Lung (tissue), 12 donors: ENCODE results near the gene TTLL9. TPM values are rescaled to one million over a fixed set of nuclear protein-coding genes. Genes with fewer than 3 reads are reported as not detected.

Experiments used
- ATAC-seq: fragments of 200-7000 bp; cut with Tn5 transposase; one replicate; pipeline ENCODE4 v1.9.1; 2020; ENCODE audit warnings: moderate number of reproducible peaks; ENCODE audit not compliant: insufficient read depth, low FRiP score
- DNase-seq, 3 donors: peaks; one replicate each; pipeline ENCODE4 v3.0.0-alpha.2; 2013 to 2017
- H3K27ac ChIP-seq, 2 donors: one replicate each; pipeline ENCODE4 v1.5.1; 2013; ENCODE audit warnings: mild to moderate bottlenecking in 2 of 2, moderate library complexity in 2 of 2, control low read depth in 1 of 2, inconsistent platforms in 1 of 2, low read depth in 1 of 2, low read length in 1 of 2
- H3K27me3 ChIP-seq, 3 donors: one replicate each; pipeline ENCODE4 v1.5.1; 2013; ENCODE audit warnings: low read length in 2 of 3; ENCODE audit not compliant: control insufficient read depth in 3 of 3, insufficient read depth in 3 of 3
- H3K36me3 ChIP-seq, 4 donors: one replicate each; pipeline ENCODE4 v1.5.1; 2013; ENCODE audit warnings: low read length in 4 of 4, mild to moderate bottlenecking in 1 of 4, moderate library complexity in 1 of 4; ENCODE audit not compliant: control insufficient read depth in 4 of 4, insufficient read depth in 4 of 4
- H3K4me1 ChIP-seq, 5 donors: one replicate each; pipeline ENCODE4 v1.5.1; 2013; ENCODE audit warnings: low read length in 5 of 5, mild to moderate bottlenecking in 2 of 5, moderate library complexity in 1 of 5; ENCODE audit not compliant: control insufficient read depth in 5 of 5, insufficient read depth in 5 of 5
- H3K4me3 ChIP-seq: one replicate; pipeline ENCODE4 v1.5.1; 2013; ENCODE audit warnings: mild to moderate bottlenecking, control low read depth, moderate library complexity
- H3K9ac ChIP-seq, 2 donors: one replicate each; pipeline ENCODE4 v1.5.1; 2013; ENCODE audit warnings: low read length in 2 of 2, control low read depth in 1 of 2; ENCODE audit not compliant: insufficient read depth in 1 of 2
- H3K9me3 ChIP-seq, 4 donors: one replicate each; pipeline ENCODE4 v1.5.1; 2013; ENCODE audit warnings: low read length in 3 of 4, mild to moderate bottlenecking in 1 of 4, moderate library complexity in 1 of 4; ENCODE audit not compliant: control insufficient read depth in 4 of 4, insufficient read depth in 3 of 4
- CTCF ChIP-seq: IDR thresholded peaks from 2 replicates; pipeline ENCODE4 v1.5.1; 2012; ENCODE audit warnings: mild to moderate bottlenecking; ENCODE audit errors: control extremely low read depth, extremely low read depth
- WGBS, 2 donors: extraction: QIAGEN DNeasy Blood & Tissue Kit; methylation state at CpG; one replicate each; pipeline ENCODE4 v1.1.7; 2013; 5-methylcytosine and 5-hydroxymethylcytosine counted together
- polyA plus RNA-seq, 2 donors: library from polyadenylated mRNA; stranded (reverse); fragments of 200-250 nt; gene quantifications; one replicate each; pipeline ENCODE4 v1.2.1, GENCODE V29; 2013
- total RNA-seq, 2 donors: library from RNA; depleted of rRNA in 1 of 2; stranded (reverse); fragments of >200 nt in 1 of 2; gene quantifications; one replicate each; pipeline ENCODE4 v1.2.1, GENCODE V29; 2014 to 2021
- donor health status: control.
- donor health status: control.
- donor health status: Bipolar disorder and iron deficiency.
- donor health status: healthy.
- donor health status: DM: yes; HTN: yes; CAD: no.

TTLL9 gene
- total and polyA plus RNA-seq, 4 donors, result 1.9 to 8.9 (median 4.8) TPM

- ATAC-seq, result no peak
These were observed 23.7 kb upstream of the TTLL9 start for GRCh38 chr20:31846793-31847138.

GRCh38 chr20:31848088-31848999 lies 22.1 kb upstream of the TTLL9 start:
- Histone ChIP-seq H3K27ac (no peak overlapping the region), H3K36me3 (no peaks in the 10 kb centered on the region), H3K4me1 (peaks cover 0 to 23% (median 3%) of the 10 kb centered on the region in 5 donors), H3K27me3 (peaks cover 0 to 21% (median 6%) of the 10 kb centered on the region in 3 donors), H3K9ac (no peak overlapping the region), H3K9me3 (no peaks in the 10 kb centered on the region), H3K4me3 (no peak overlapping the region)
- DNase-seq, result no peak
- no peak for ATAC-seq
- TF ChIP-seq CTCF, result no peak
- WGBS, 2 donors, result 82 to 84% methylated on average over 32 of the region's 32 CpGs

More at GRCh38 chr20:31846793-31847138, 23.7 kb upstream of the TTLL9 start:
- Histone ChIP-seq H3K9ac (no peak overlapping the region), H3K27ac (no peak overlapping the region), H3K4me1 (peaks cover 0 to 39% (median 17%) of the 10 kb centered on the region in 5 donors), H3K9me3 (no peaks in the 10 kb centered on the region), H3K27me3 (peaks cover 0 to 21% (median 6%) of the 10 kb centered on the region in 3 donors), H3K4me3 (no peak overlapping the region), H3K36me3 (no peaks in the 10 kb centered on the region)
- no peak for TF ChIP-seq CTCF
- DNase-seq, result no peak
- 68 to 69% methylated on average over 3 of the region's 3 CpGs for WGBS, 2 donors

GRCh38 chr20:31849306-31849930 lies 21.0 kb upstream of the TTLL9 start:
- peak in 1 of 3 donors; percentile 31 for DNase-seq

More at GRCh38 chr20:31849306-31849930, 21.0 kb upstream of the TTLL9 start:
- Histone ChIP-seq H3K27ac (no peak overlapping the region), H3K4me1 (peaks cover 0 to 14% (median 3%) of the 10 kb centered on the region in 5 donors), H3K36me3 (no peaks in the 10 kb centered on the region), H3K9ac (no peak overlapping the region), H3K27me3 (peaks cover 0 to 21% (median 6%) of the 10 kb centered on the region in 3 donors), H3K9me3 (no peaks in the 10 kb centered on the region), H3K4me3 (no peak overlapping the region)
- ATAC-seq, result no peak
- 30 to 52% methylated on average over 45 of the region's 45 CpGs for WGBS, 2 donors
- TF ChIP-seq CTCF, result no peak
